Measurements from ENCODE around the gene BARHL1. TPM values are rescaled to one million over a fixed set of nuclear protein-coding genes. Genes with fewer than 3 reads are reported as not detected.

BARHL1 gene
- total and polyA plus RNA-seq, 2 donors (not counting 3 experiments of a cell fraction or from before 2014, with no cell fraction given) = not detected

GRCh38 chr9:132610661-132611060 is 28.3 kb downstream of the BARHL1 start:
- no TSS peak for BruUV-seq (replicated peaks)
- FAIRE-seq (no peak), DNase-seq (ENCODE audit: low read depth, low spot score) (no peak)
- Histone ChIP-seq H3K27ac (ENCODE audit: insufficient read depth, low read depth, low read length) (no peak overlapping the region), H3K4me1 (ENCODE audit: control insufficient read depth, extremely low read depth, insufficient read depth, low read length) (no peaks in the 10 kb centered on the region), H4K20me1 (replicated peaks; ENCODE audit: control insufficient read depth, extremely low read depth, insufficient read depth, low read length) (no peaks in the 10 kb centered on the region), H3K4me3 (replicated peaks in 1 of 3; ENCODE audit: insufficient read depth in 1 of 3, low read depth in 1 of 3, low read length in 3 of 3) (no peak overlapping the region), H3K27me3 (ENCODE audit: control insufficient read depth in 2 of 2, insufficient read depth in 2 of 2, low read length in 2 of 2) (no peaks in the 10 kb centered on the region), H3K9ac (replicated peaks; ENCODE audit: extremely low read depth, insufficient read depth, low read length) (no peak overlapping the region), H3K9me3 (replicated peaks; ENCODE audit: control insufficient read depth, insufficient read depth, low read length) (no peaks in the 10 kb centered on the region), H3K79me2 (ENCODE audit: control insufficient read depth, insufficient read depth, low read length) (no peaks in the 10 kb centered on the region), H3K36me3 (ENCODE audit: control insufficient read depth in 2 of 2, extremely low read depth in 1 of 2, insufficient read depth in 2 of 2, low read length in 2 of 2) (peaks cover 3 to 9% of the 10 kb centered on the region in 2 experiments), H3K4me2 (ENCODE audit: insufficient read depth, low read length) (no peak overlapping the region), H3K9me1 (replicated peaks; ENCODE audit: control insufficient read depth, extremely low read depth, insufficient read depth, low read length) (no peaks in the 10 kb centered on the region), H2AFZ (ENCODE audit: low read depth, low read length) (no peak overlapping the region)
- TF ChIP-seq MYC (IDR thresholded peaks at IDR 0.05; ENCODE audit: low read depth, low read length) = no peak
- TF ChIP-seq POLR2AphosphoS5 (IDR thresholded peaks at IDR 0.05; ENCODE audit: insufficient read depth, low read depth, low read length) = no peak
- no peak for TF ChIP-seq EZH2 (IDR thresholded peaks at IDR 0.05; ENCODE audit: borderline replicate concordance, low read depth, low read length, severe bottlenecking)
- TF ChIP-seq CTCF (IDR thresholded peaks at IDR 0.05; ENCODE audit: extremely low read depth in 1 of 2, insufficient read depth in 1 of 2, low read depth in 1 of 2, low read length in 2 of 2) = no peak
- TF ChIP-seq POLR2A (IDR thresholded peaks at IDR 0.05; ENCODE audit: low read depth, low read length) = no peak
- TF ChIP-seq, protein P1, sequence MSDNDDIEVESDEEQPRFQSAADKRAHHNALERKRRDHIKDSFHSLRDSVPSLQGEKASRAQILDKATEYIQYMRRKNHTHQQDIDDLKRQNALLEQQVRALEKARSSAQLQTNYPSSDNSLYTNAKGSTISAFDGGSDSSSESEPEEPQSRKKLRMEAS (IDR thresholded peaks at IDR 0.05; ENCODE audit: insufficient read depth, insufficient read length) = no peak
- no peak for TF ChIP-seq GATA2 (IDR thresholded peaks at IDR 0.05; ENCODE audit: insufficient read depth, insufficient read length, low read depth, low read length)
- TF ChIP-seq FOS (IDR thresholded peaks at IDR 0.05; ENCODE audit: borderline replicate concordance, insufficient read depth, low read length) = no peak
- TF ChIP-seq JUN (IDR thresholded peaks at IDR 0.05; ENCODE audit: borderline replicate concordance, insufficient read depth, insufficient read length, low read depth) = no peak
- ChIA-PET CTCF (no interaction called here), POLR2A (no interaction called here)
- intact Hi-C loops (cut with micrococcal nuclease) (no loop called here), dilution Hi-C loops (cut with MboI; ENCODE audit: extremely low pct_ligation_motif_present, low sequenced_read_pairs) (no loop called here)

All from endothelial cell of umbilical vein (primary cell).